ENCODE results near the gene ALDH1A2.

GRCh38 chr15:58010983-58011382, 54.5 kb downstream of the ALDH1A2 start:
- TF ChIP-seq CTCF (IDR thresholded peaks at IDR 0.05) (no peak), POLR2A (IDR thresholded peaks at IDR 0.05) (no peak)
